GM19328 (cell line): Measurements from ENCODE around the gene MOSPD3.
"Not testable (repeated sequence)": the region's sequence is repeated elsewhere in the genome, so short reads cannot be mapped to it uniquely, and the experiment has no call there.

Experiments used
- ATAC-seq: cut with Tn5 transposase; IDR thresholded peaks from one replicate; pipeline ENCODE4 v1.9.1; 2021; ENCODE audit warnings: mild to moderate bottlenecking, moderate library complexity; ENCODE audit not compliant: unreplicated experiment

Gene MOSPD3, protein sequence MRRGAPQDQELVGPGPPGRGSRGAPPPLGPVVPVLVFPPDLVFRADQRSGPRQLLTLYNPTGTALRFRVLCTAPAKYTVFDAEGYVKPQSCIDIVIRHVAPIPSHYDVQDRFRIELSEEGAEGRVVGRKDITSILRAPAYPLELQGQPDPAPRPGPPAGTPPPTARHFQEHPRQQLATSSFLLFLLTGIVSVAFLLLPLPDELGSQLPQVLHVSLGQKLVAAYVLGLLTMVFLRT

DNA sequence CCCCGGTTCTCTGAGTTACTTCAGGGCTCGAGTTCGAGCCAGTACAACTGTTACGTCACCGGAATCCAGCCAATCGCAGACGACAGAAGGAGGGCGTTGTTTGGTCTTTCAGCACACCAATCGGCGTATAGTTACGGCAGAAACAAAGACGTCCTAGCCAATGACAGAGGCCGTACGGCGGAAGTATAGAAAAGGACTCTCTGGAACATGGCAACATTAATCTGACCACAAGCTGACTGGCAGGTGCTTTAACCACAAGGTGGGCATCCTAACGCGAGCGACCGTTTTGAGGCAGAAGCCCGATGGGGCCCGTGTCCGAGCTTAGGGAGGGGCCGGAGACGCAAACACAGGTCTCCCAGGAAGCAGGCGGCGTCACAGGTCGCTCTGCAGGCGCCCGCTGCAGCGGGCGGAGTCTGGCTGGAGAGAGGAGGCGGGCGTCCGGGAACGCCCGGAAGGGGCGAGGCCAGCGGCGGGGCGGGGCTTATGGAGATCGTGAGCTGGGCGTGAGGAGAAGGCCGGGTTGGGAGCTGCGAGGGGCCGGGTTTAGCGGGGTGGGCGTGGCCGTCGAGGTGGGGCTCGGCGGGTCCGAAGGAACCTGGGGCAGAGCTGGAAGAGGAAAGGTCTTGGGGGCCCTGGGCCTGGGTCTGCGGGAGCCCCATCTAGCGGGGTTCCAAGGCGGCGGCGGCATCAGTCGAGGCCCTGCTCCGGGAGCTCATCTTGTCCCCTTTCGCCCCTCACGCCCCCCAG lies at the start of gene MOSPD3:
MOSPD3 (plus strand) TSS at position 558 of the 747 bp plus-strand sequence. CDS start 252 bp downstream, outside the sequence.
- ATAC-seq = peak; percentile 94

DNA sequence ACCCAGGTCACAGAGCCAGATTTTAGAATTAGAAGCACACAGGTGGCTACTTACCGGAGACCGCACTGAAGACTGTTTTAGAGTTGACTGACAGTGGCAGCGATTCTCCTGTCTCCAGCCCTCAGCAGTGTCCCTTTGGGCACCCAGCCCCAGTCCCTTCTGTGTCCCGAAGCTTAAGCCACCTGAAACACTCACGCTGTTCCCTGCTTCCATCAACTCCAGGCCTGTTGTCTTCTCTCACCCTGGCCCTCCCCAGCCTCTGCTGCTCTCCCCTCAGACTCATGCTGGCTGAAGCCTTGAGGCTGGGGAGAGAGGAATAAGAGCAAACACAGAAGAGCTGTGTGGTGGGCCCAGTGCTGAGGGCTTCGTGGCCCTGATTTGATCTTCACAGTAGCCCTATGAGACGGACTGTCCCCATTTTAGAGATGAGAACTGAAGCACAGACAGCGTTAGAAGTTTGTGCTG lies 49.2 kb upstream of the MOSPD3 start:
- no peak for ATAC-seq

DNA sequence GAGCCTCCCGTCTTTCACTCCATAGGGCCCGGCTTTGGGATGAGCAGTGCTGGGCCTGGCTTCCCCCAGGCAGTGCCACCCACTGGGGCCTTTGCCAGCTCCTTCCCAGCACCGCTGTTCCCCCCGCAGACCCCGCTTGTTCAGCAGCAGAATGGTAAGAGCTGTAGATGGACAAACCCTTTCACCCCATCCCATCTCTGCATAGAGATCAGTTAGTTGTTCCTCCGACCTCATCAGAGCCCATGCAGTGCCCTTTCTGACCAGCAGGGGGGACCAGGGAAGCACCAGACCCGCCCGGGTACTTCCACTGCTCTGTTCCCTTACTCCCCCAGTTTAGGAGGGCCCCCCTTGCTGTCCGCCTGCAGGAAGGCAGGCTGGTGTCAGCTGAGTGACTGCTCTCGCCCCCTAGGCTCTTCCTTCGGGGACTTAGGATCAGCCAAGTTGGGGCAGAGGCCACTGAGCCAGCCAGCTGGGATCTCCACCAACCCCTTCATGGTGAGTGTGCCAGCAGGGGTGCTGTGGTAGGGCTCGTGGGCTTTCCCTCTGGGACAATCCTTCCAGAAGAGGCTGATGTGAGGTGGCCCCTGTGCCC lies 48.4 kb upstream of the MOSPD3 start:
- no peak for ATAC-seq

DNA sequence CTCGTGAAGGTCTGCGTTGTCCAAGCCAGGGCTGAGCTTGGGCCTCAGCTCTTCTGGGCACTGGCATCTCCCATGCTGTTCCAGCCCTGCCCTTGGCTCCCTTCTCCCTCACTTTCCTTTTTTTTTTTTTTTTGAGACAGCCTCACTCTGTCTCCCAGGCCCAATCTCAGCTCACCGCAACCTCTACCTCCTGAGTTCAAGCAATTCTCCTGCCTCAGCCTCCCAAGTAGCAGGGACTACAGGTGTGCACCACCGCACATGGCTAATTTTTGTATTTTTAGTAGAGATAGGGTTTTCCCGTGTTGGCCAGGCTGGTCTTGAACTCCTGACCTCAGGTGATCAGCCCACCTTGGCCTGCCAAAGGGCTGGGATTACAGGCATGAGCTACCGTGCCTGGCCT lies 47.9 kb upstream of the MOSPD3 start:
- not testable (repeated sequence) for ATAC-seq

DNA sequence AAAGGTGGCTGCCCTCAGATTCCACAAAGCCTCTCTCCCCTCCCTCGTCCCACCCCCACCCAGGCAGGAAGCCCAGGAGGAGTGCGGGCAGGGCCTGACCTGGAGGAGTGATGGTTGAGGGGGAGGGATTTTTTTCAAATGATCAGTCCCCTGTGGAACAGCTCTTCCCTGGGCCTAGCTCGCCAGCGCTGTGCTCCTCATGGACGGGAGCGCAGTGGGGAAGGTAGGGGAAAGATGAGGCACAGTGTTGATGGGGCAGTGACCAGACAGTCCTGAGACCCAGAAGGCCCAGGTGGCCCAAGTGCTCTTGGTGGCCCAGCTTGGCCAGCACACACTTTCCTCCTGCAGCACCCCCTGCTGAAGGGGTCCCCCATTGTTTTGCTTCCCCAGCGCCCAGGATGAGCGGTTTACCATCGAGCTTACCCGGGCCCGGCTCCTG lies 47.2 kb upstream of the MOSPD3 start:
- ATAC-seq = no peak

DNA sequence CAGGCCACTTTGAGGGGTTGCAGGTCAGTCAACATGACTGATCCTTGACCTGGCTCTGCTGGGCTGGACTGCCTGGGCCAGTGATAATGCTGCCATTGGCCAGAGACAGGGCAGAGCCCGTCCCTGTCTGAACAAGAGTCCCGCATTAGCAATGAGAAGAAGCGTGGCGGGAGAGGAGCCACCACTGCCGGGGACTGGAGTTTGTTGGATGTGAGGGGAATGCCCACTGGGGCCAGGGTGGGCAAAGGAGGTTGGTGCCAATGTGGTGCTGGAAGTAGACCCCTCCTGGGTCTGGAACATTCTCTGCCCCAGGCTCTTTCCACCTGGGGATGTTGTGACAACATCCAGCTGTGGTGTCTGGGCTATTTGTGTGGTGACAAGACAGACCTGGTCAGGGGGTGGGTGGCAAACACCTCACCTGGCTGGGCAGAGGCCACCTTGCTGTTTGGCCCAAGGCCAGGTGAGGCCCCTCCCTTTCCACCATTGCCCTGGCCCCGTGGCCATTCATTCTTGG lies 46.3 kb upstream of the MOSPD3 start:
- ATAC-seq = no peak

DNA sequence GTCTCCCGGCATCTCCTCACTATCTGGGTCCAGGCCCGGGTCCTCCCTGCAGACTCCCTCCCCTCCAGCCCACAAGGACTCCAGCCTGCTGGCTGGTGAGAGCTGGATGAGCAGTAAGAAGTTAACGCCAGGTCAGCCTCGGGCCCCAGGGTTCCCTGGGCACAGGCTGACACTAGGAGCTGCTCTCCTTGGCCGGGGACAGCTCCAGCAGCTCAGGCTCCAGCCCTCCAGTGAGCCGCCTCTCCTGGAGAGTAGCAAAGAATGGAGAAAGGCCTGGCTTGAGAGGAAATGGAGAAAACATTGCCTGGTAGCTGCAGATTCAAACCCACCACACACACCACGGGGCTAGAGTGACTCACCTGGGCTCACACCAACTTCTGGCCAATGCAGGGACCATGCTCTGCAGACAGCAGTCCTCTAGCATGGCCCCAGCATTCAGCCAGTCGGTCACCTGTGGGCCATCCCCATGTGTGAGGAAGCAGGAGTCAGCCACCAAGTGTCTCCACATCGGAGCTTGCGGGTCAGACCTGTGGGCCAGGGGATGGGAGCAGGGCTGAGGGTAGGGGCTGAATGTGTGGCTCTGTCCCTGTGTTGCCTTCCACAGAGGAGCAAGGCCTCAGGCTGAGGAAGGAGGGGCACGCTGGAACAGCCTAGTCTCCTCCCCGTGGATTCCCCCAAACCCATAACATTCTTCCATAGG lies 45.2 kb upstream of the MOSPD3 start:
- no peak for ATAC-seq

DNA sequence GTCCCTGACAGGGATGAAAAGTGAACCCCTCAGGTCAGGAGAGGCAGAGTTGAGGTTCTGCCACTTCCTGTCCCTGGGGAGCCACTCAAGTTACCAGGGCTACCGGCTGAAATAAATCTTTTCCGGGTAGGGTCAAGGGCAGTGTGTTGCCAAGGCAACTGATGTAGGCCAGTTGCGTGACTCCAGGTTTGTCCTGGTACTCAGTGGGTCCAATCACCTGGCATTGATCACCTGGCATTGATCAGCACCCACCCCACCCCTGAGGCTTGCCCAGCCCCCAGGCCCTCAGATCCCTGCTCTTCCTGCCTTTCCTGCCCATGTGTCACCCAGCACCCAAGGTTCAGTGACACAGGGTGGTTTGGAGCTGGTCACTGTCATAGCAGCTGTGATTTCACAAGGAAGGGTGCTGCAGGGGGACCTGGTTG lies 44.6 kb upstream of the MOSPD3 start:
- no peak for ATAC-seq

DNA sequence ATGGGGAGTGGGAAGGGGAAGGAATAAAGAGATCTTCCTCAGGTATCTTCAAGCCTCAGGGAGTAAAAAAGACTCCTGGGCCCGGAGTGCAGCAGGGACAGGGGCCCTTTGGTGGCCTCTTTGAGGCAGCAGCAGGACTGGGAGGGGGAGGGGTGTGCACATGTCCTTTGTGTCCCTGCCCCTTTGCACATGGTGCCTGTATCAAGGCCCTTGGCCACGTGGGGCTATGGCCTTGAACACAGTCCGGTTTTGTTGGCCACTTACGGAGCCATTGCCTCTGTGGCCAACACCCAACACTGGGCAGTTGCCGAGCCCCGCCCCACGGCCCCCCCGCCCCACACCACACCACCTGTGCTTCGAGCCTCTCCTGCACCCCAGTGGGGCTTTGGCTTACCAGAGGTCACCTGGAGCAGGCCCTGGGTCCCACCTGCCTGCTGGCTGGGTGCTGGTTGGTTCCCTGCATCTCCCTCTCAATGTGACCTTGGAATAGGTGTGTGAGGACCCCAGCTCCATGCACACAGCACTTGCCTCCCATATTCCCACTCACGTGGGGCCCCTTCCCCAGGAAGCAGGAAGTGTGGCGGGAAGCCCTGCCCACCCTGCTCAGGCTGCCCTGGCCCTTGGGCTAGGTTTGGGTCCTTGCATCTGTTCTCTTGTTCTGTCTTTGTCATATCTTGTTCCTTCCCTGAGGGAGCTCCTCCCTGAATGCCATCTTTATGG lies 44.0 kb upstream of the MOSPD3 start:
- ATAC-seq = no peak

DNA sequence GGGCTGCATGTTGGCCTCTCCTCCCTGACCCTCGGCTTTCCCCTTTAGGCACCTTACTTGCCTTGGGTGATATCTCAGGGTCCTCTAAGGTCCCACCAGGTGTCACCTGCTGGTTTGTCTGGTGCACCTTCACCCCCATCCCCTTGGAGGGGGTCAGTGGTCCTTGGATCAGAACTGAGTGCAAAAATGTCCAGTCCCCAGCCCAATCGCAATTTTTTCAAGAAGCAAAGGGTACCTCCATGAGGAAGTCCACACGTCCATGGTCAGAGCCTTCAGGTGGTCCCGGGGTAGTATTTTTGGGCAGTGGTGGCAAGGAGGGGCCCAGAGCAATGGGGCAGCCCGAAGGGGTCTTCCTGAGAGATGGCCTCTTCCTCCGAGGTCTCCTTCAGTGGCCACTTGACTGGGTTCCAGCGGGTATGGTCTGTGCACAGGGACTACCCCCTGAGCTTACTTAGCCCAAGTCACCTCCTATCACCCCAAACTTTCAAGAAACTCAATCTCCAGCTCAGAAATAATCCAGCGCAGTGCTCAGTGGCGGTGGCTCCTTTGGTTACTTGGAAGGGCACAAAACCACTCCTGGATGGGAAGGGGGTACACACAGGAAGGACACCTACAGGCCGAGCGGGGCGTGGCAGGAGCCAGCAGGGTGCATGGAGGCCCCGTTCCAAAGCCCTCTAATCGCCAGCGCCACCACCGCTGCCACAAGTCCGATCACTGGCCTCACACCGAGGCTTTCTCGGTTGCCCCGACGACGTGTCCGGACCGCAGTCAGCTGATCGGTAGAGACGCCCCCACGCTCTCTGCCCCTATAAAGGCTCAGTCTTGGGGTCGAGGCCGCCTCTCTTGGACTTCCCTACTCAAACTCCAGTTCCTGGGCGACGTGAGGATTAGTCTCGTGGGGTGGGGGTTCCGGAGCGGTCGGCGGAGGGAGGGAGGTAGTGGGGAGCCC lies 43.2 kb upstream of the MOSPD3 start:
- ATAC-seq = no peak

DNA sequence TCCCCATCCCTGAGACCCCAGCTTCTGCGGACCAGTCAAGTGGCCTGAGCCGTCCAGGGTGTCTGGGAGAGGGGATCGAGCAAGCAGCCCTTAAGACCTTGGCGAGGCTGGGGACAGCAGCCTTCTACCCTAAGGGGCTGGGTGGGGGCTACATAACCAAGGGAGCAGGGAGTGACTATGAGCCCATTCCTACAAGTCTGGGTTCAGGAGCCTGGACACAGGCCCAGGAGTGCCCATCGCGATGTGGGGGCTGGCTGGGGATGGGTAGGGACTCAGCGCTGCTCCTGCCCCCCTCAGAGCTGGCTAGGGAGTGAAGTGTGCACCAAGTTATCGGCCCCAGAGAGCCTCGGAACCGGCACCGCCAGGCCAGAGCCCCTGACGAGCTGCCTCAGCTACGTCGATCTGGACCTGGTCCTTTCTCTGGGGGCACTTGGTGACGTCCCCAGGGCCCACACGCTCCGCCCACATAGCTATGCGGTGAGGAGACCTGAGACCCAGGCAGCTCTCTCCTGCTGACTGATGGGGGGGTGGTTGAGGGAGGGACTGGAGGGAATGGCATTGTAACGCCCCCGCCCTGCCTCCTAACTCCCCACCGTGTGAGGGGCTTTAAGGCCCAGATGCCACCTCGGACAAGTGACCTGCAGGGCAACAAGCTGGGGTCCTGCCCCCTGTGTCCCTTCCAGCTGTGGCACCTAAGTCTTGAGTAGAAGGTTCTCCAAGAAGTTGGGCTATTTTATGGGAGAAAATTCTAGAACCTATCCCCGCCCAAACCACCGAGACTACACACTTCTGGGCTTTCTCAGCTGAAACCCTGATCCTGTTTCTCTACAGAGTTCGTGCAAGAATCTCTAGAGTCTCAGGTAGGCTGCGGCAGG lies 41.1 kb upstream of the MOSPD3 start:
- no peak for ATAC-seq

DNA sequence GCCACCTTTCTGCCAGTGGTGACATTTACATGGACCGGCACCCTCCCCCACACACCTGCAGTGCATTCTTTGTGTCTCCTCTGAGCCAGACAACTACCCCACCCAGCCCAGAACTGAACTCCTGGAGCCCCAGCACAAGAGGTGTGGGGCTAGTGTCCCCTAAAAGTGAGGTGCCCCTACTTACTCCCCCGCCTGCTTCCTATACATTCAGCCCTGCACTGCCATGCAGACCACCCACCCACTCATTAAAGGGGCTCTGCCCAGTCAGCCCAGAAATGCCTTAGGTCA lies 40.6 kb upstream of the MOSPD3 start:
- ATAC-seq = no peak

DNA sequence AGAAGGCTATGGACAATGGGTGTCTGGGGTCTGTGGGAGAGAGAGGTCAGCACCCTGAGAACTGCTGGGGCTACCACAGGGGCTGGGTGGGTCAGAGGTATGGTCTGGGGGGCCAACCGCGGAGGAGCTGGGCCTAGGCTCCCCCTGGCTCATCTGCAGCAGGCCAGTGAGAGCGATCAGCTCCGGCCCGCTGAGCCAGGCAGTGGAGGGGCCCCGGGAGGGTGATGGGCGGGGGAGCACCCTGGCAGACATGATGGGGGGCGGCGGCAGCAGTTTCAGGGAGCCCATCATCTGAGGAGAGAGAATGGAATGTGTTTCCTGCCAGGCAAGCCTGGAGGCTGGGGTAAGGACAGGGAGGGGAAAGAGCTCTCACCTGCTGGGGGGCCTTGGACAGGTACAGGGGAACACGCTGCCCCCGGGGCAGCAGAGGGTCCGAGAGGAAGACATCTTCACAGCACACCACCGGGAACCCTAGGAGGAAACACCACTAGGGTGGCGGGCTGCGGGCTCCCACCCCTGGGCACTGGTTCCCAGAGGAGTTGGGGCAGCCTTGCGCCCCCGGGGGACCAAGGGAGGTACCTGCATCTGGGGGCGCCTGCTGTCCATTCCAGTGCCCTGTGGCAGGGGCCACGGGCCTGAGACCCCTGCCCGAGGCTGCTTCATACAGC lies 39.9 kb upstream of the MOSPD3 start:
- ATAC-seq = no peak

DNA sequence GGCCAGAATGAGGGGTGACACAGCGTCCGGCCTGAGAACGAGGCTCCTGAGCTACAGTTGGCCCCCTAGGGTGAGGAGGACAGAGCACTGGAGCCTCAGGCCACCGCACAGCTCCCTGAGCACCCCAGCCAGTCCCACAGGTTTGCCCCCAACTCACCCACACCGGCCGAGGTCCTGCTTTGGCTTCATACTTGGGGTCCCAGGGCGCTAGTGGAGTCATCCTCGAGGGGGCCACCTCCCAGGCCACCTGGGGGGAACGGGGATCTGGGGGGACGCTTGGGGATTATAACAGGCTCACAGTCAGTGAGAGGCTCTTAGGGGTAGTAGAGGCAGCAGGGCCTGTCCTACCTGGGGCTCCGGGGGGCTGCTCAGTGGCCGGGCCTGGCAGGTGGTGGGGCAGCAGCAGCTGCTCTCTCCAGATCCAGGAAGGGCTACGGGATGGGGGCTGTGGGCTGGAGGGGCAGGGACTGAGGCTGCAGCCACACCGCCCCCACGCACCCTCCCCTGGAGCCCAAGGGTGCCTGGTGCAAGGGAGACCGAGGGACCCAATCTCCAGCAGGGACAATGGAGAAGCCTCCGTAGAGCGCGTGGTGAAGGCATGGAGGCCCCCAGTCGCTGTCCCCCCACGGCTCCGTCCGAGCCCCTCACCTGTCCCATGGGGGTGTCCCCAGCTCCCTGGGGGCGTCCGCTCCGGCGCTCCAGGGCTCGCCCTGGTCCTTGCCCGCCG lies 39.2 kb upstream of the MOSPD3 start:
- ATAC-seq = no peak

DNA sequence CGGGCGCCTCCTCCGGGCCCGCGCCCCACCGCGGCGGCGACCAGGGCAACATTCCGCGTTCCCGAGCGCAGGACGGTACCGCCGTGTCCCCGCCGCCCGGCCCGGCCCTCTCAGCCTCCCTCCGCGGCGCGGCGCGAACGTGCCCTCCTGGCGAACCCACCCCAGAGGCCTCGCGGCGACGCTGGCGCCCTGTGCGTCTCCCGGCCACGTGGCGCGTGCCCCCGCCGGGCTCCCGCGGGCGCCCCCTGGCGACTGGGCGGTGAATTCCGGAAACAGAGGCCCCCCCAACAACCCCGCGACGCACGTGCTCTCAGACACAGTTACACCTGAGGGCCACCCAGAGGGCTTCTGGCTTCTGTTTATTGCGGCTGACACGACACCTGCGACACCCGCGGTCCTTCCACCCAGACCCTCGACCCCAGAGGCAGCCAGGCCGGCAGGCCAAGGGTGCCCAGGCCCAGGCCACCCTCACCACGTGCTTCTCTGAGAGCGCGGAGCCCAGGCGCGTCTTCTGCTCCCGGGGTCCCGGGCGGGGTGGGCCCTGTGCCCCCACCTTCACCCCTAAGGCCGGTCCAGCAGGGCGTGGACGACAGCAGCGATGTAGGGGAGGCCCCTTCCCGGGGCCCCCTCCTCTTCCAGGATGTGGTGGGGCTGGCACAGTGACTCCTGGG lies 38.5 kb upstream of the MOSPD3 start, which contains the start of gene SAP25:
SAP25 (minus strand) TSS at position 210 of the 671 bp plus-strand sequence; CDS start at position 52, 158 bp downstream.
- no peak for ATAC-seq

DNA sequence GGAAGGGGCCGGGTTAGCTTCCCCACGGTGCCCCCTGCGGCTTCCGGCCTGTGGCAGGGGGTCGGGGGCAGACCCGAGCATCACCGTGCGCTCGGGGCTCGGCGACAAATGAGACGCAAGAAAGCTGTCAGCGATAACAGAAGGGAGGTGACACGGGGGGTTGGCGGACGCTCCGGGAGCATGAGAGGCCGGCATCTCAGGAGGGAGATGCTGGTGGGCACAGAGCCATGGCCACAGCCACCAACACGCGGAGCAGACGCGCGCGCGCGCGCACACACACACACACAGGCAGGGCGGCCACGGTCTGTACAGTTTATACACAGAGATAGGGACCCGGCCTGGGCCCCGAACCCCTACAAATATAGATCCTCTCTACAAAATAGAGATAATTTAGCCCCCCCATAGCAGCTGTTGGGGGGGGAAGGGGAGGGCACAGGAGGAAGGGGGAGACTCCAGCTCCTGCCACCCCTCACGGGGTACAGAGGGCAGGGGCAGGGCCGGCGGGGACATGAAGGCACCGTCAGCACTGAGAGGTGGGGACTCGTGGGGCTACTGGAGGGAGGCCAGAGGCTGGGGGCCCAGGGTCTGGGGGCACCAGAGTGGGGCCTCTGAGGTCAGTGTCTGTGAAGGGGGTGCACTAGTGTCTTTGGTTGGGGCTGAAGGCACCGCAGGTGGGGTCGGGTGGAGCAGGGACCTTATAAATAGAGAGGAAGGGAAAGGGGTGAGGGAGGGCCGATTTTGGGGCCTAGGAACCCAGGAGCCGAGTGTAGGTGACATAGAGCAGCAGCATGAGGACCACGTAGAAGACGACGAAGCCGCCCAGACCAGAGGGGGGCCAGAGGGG lies 37.8 kb upstream of the MOSPD3 start:
- ATAC-seq = no peak
